ENCODE results near the gene NSMCE4A. TPM values are rescaled to one million over a fixed set of nuclear protein-coding genes. Genes with fewer than 3 reads are reported as not detected.

NSMCE4A gene
- total RNA-seq, 2 experiments from 2014 or later: 64.8 to 69.6 TPM

DNA sequence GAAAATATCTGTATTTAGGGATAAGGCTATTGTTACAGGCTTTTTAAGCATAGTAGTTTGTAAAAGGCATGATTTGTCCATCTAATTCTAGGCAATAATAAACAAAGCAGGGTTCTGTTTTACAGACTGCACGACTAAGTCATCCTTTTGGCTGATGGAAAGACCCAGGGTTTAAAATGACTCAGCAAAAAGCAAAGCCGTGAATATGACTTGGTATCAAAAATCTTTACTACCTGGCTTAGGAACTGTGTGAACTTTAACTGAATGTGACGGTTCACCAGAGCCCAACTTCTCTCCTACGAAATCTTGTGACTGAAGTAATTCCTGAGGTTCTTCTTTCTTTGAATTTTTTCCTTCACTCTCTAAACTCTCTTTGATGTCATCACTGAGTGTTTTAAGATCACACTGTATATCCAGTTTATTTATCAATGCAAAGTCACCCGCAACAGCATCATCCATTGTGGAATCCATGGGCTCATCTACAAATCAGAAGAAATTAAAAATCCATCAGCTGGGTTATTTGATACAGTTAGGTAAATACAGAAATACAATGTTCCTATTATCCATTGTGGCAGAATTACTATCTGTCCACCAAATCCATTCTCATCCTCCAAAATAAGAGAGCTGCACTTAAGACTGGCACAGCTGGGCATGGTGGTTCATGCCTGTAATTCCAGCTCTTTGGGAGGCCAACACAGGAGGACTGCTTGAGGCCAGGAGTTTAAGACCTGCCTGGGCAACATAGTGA, 64.2 kb downstream of the NSMCE4A start:
- POLR2A ChIA-PET: no interaction called here
- CTCF ChIA-PET: interaction anchor here (0.6 kb wide), 1 partner anchor 120 kb away, joined by 3 read pairs; no protein-coding TSS in a partner anchor

Other genes starting within 250 kb of the NSMCE4A start
- 10 to 100 TPM; 32.2 to 34.0 TPM for gene ATE1, start 47.2 kb downstream of the NSMCE4A start, total RNA-seq
- gene TACC2, start 13.9 kb upstream of the NSMCE4A start, total RNA-seq: not detected

All from activated CD8-positive, alpha-beta memory T cell treated with anti-CD3 and anti-CD28 coated beads for 36 hours (primary cell).